Body of pancreas (tissue), 4 donors: ENCODE results near the gene IER5.

ENCODE experiments used
- CTCF ChIP-seq, 7 experiments: fragments of 450-650 bp in 4 of 7; fragments of 200-600 bp in 3 of 7; sonication (generic) in 3 of 7; IDR thresholded peaks; one replicate each; pipeline ENCODE4 v1.5.1; 2016 to 2019; ENCODE audit warnings: antibody characterized with exemption in 7 of 7
- POLR2A ChIP-seq, 3 donors: fragments of 450-650 bp; IDR thresholded peaks; one replicate each; pipeline ENCODE4 v1.6.1; 2016; ENCODE audit warnings: antibody characterized with exemption in 3 of 3, mild to moderate bottlenecking in 2 of 3

GRCh38 chr1:181140891-181141290 lies 52.4 kb downstream of the IER5 start:
- no peak for TF ChIP-seq POLR2A (IDR thresholded peaks at IDR 0.05)
- no peak for TF ChIP-seq CTCF (IDR thresholded peaks at IDR 0.05)
